Fibroblast of the conjunctiva (primary cell): ENCODE data around the gene IGF2BP1.
"Not testable (repeated sequence)": the region's sequence is repeated elsewhere in the genome, so short reads cannot be mapped to it uniquely, and the experiment has no call there.

ENCODE experiments used
- DNase-seq: peaks from one replicate; pipeline ENCODE4 v3.0.0-alpha.2; 2010; ENCODE audit warnings: low read depth

IGF2BP1 gene

DNA sequence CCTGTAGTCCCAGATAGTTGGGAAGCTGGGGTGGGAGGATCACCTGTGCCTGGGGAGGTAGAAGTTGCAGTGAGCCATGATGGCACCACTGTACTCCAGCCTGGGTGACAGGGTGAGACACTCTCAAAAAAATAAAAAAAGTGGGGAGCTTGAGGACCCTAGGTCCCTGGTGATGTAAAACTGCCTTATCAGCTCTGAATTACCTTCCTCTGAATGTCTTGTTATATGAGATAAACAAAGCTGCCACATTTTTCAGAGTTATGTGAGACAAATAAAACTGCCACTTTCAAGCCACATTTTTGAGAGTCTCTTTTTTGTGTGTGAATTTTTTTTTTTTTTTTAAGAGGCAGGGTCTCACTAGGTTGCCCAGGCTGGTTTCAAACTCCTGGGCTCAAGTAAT lies 103.4 kb downstream of the IGF2BP1 start:
- no peak for DNase-seq

DNA sequence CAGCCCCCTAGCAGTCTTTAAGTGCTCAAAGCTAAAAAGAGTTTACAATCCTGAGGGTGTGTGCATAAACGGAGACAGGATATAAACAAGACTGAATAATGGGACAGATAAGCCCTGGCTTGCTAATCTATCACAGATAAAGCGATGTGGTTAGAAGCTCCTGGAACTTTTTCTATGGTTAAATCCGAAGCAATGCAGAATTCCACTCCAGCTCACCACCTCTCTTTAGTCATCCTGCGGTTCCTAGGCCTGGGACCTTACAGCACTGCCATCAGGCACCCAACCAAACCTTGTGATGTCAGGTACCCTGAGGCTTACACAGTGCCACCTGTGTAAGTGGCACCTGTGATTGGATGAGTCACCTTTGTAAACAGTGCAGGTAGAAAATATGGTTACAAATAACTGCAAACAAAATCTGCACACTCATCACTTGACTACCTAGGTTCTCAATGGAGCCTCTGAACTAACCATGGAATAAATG lies 103.9 kb downstream of the IGF2BP1 start:
- DNase-seq: no peak

DNA sequence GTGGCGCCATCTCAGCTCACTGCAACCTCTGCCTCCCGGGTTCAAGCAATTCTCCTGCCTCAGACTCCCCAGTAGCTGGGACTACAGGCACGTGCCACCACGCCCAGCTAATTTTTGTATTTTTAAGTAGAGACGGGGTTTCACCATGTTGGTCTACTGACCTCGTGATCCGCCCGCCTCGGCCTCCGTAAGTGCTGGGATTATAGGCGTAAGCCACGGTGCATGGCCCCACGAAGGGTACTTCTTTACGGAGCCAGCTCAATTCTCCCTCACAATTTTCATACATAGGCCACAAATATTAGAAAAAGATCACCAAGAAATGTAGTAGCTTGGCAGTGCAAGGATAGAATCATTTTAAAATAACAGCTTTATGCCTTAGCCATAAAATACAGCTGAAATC lies 106.2 kb downstream of the IGF2BP1 start:
- DNase-seq: not testable (repeated sequence)

DNA sequence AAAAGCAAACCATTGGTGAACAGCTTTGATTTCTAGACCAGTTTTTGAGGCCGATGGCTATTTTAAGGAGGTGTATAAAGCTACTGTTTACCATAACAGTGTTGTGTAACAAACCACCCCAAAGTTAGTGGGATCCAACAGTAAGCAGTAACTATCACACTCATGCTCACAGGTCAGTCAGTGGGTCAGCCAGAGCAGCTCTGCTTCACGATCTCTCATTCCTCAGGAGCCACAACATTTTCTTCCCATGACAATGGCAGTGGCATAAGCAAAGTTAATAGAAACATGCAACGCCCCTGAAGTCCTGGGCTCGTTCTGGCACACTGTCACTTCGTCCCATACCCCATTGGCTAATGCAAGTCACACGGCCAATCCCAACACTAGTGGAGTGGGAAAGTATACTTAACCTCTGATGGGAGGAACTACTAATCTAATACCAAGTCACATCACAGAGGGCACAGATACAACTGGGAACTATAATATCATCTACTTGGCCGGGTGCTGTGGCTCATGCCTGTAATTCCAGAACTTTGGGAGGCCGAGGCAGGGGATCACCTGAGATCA lies 107.4 kb downstream of the IGF2BP1 start:
- DNase-seq: no peak
